GM21360 (cell line): ENCODE measurements around the gene CAMK1G.

ENCODE experiments used
- ATAC-seq: cut with Tn5 transposase; IDR thresholded peaks from one replicate; pipeline ENCODE4 v1.9.1; 2021; ENCODE audit warnings: mild to moderate bottlenecking, moderate library complexity; ENCODE audit not compliant: unreplicated experiment

Gene CAMK1G

GRCh38 chr1:209633335-209633997, 50.0 kb downstream of the CAMK1G start:
- no peak for ATAC-seq

- no peak for ATAC-seq
These were observed 50.7 kb downstream of the CAMK1G start for GRCh38 chr1:209634005-209634737.

GRCh38 chr1:209635850-209636249, 52.3 kb downstream of the CAMK1G start:
- no peak for ATAC-seq

GRCh38 chr1:209641832-209642172, 58.3 kb downstream of the CAMK1G start:
- ATAC-seq = no peak

GRCh38 chr1:209642816-209643215, 59.3 kb downstream of the CAMK1G start:
- ATAC-seq = no peak

GRCh38 chr1:209643285-209644020, 59.9 kb downstream of the CAMK1G start:
- no peak for ATAC-seq

- ATAC-seq = no peak
These were observed 62.3 kb downstream of the CAMK1G start for GRCh38 chr1:209645574-209646452.

GRCh38 chr1:209646558-209646957, 63.0 kb downstream of the CAMK1G start:
- ATAC-seq = no peak

- no peak for ATAC-seq
These were observed 63.6 kb downstream of the CAMK1G start for GRCh38 chr1:209647156-209647555.

- ATAC-seq = no peak
These were observed 64.8 kb downstream of the CAMK1G start for GRCh38 chr1:209648346-209648745.

- ATAC-seq = no peak
These were observed 65.6 kb downstream of the CAMK1G start for GRCh38 chr1:209648931-209649776.

GRCh38 chr1:209650454-209650853, 66.9 kb downstream of the CAMK1G start:
- no peak for ATAC-seq

GRCh38 chr1:209651138-209651587, 67.6 kb downstream of the CAMK1G start:
- ATAC-seq = peak; percentile 69

GRCh38 chr1:209652121-209652735, 68.7 kb downstream of the CAMK1G start, which contains the start of gene LAMB3:
TSS of gene LAMB3 (minus strand) at chr1:209652425. CDS start at chr1:209650944, 1,481 bp downstream.
- ATAC-seq = no peak

GRCh38 chr1:209652873-209653401, 69.4 kb downstream of the CAMK1G start:
- ATAC-seq = no peak

- no peak for ATAC-seq
These were observed 70.4 kb downstream of the CAMK1G start for GRCh38 chr1:209653915-209654351.

- ATAC-seq = no peak
These were observed 72.1 kb downstream of the CAMK1G start for GRCh38 chr1:209655411-209656231.
